HG03159 (cell line): Measurements from ENCODE around the gene INPP5A.

ENCODE experiments used
- ATAC-seq: cut with Tn5 transposase; IDR thresholded peaks from one replicate; pipeline ENCODE4 v1.9.1; 2021; ENCODE audit warnings: mild to moderate bottlenecking, moderate library complexity; ENCODE audit not compliant: unreplicated experiment

The INPP5A gene

DNA sequence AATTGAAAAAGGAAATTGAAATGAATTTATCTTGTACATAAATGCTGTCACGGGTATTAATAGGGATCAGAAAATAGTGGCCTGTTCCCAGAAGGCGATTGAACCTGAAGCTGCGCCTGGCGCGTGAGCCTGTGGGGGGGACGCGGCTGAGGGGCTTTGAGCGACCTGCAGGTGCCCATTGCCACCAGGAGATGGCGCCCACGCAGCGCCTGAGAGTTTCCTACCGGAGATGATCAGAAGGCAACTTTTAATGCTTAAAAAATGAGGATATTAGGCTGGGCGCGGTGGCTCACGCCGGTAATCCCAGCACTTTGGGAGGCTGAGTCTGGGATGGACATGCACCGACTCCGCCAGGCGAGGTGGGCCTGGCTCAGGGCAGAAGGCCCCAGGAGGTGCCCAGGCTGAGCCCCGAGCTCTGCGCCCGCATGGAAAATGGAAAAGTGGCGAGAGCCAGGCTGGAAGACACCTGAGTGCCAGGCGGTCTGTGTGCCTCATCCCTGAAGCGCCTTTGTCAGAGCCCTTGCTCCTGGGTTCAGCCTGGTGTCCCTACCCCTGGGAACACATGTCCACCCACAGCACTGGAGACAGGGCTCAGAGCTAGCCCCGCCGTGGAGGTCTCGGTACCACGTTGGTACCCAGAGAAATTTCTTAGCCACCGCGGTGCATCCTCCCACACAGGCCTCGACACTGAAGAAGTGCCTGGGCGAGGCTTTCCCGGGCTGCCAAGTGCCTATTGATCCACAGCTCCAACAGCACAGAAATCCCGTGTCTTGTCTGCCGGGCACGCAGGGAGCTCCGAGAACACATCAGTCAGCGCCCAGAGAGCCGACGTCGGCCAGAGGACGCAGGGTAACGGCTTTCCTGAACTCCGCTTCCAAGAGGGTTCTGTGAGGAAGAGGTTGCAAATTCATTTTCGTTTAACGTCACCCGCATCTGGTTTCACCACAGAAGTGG, 117.4 kb downstream of the INPP5A start:
- ATAC-seq: no peak

DNA sequence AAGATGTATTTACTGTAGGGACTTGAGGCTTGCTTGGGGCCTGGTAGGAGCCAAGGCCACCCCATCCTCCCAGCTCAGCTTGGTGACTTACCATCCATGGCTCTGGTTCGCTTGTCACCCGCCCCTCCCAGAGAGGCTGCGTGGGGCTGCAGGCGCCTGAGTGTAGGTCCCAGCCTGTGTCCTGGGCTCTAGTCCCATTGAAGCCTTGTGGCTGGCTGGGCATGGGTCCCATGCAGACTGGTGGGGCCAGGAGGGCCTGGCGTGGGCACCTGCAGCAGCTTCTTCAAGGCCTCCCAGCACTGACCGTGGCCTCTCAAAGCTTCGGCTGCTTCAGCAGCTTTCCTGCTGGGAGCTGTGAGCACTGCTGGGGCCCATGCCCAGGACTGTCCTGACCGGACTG, 118.1 kb downstream of the INPP5A start:
- no peak for ATAC-seq

- ATAC-seq: no peak
Measured at GRCh38 chr10:132656283-132657126, 118.9 kb downstream of the INPP5A start.

GRCh38 chr10:132657127-132657706, 119.6 kb downstream of the INPP5A start:
- ATAC-seq: no peak

DNA sequence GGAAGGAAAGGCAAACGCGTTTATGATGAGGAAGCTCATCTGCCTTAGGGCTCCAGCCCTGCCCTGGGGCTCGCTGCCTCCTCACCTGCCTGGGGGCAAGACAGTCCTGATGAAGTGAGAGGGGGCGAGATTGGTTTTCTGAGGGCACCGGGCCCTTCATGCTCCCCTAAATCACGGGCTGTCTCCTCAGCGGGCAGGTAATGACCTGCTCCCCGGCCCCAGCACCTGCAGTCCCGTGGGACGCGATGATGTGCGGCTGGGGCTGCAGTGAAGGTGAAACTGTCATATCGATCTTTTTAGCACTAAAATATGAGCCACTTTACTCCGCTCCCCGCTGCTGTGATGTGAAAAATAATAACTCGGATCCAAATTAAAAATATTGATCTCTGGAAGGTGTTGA, 120.2 kb downstream of the INPP5A start:
- ATAC-seq: no peak

DNA sequence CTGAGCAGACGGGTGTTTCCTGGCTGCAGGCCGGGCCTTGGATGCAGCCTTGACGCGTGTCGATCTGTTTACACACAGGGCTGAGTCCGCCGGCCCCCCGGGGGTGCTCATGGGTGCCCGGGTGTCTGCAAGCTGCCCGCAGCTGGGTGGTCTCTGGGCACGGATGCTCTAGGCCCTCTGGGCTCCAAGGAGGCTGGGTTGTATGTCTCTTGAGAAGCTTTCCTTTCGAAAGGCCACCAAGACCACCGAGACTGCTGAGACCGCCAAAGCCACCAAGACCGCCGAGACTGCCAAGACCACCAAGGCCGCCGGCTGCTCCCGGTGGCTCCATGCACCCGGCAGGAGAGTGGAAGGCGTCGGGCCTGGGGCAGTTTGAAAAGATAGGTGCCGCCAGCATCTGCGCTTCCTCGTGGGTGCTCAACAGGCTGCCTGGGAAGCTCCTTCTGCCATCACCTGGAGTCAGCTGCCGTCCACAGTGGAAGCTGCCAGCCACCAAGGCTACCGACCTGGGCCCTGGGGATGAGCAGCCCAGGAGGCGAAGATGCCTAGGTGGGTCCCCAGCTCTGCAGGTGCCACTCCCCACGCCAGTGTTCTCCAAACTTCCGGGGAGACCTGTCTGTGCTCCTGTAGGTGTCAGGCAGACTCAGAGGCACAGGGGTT, 121.1 kb downstream of the INPP5A start:
- ATAC-seq: no peak

DNA sequence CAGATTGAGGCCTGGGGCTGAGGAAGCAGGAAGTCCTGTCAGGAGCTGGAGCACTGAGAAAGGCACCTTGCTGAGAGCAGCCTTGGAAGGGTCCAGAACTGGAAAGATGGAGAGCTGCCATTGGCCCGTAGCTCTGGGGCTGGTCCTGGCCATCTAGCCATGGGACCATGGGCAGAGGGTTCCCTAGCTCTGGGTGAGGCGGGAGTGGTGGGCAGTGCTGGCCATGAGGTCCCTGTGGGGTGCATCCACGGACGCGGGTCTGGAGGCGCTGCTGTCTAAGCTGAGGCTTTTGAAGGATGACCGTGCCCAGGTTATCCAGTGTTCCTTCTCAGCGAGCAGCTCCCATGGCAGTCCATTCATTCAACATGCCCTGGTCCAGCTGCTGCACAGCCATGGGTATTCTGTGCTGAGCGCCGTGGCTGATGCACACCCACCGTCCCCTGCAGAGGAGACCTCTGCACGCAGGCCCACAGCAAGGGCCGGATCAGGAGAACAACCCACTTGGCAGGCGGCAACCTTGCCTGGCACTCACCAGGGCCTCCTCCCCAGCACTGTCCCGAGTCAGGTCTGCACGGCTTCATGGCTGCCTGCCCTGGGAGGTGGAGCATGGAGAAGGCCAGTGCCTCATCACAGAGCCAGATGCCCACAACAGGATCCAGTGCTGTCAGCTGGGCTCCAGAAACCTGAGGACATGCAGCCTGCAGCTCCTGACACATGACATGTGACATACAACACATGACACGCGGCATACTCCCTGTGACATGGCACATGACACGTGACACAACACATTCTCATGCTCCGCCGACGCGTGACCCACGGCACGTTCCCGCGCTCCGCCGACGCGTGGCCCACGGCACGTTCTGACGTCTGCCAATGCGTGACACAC, 121.9 kb downstream of the INPP5A start:
- ATAC-seq: no peak

GRCh38 chr10:132660385-132660784, 122.8 kb downstream of the INPP5A start:
- ATAC-seq: no peak

DNA sequence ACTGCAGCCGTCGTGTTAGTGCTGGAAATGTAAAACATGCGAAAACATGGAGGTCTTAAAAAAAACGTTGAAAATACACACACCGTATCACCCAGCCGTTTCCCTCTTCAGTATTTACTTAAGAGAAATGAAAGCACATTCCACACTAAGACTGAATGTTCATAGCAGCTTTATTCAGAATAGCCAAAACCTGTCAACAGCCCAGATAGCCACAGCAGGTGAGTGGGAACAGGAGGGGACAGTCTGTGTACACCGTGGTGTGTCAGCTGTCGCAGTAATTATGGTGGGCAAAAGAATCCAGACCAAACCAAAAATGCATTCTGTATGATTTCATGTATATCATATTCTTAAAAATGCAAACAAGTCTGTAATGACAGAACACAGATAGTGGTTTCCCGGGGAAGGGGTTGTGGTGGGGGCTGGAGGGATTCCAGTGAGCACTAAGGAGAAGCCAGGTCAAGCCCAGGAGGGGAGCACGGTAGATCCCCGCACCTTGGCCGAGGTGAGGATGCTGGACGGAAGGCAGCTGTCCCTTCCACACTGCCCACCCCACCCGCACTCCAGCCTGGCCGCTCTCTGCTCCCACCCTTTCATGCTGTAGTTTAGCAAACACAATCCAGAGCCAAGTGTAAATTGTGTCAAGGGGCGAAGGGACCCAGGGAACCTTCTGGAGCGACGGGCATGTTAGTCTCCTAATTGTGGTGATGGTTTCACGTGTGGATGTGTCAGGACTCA, 124.8 kb downstream of the INPP5A start:
- ATAC-seq: no peak

DNA sequence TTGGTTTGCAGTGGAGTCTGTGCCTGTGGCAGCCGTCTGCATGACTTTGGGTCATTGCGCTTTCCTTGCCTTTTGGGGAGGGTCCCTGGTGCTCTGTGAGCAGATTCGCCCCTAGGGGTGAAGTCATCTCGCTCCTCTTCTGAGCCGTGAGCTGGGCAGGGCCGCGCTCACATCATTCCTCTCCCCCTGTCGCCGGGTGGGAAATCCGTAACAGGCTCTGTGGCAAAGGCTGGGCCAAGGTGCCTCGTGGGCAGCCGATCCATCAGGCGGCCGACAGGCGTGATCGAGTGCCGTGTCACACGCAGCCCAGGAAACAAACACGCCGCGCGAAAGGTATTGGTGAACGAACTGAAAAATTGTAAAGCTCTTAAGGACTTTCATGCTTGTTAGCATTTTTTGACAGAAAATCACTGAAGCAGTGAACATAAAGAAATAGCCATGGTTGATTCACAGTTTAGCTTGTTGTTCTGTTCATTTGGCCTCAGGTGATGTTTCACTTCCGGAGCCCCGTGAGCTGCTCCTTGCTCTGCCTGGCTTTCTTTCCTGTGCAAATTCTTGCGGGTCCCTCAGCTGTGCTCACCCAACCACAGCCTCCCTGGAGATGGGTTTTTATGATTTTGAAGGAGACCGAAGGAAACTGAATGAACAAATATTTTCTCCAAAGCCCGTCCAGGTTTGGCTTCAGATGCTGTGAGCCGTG, 126.2 kb downstream of the INPP5A start:
- ATAC-seq: no peak

DNA sequence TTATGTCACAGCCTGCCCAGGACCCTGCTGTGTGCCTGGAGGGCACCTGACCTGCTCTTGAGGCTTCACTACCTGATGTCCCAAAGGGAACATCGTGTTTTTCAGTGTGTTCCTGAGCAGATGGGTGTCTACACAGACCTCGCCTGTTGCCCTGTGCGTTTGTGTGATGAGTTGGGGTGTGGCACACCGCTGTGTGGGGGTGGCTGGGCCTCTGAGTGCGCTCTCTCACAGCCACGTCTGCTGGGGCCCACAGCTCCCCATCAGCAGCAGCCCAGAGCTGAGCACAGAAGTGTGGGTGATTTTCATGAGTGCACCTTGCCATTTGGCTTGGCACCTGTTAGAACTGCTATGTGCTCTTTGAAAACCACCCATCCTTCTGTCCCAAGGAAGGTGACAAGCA, 126.8 kb downstream of the INPP5A start:
- ATAC-seq: no peak

GRCh38 chr10:132664883-132665282, 127.3 kb downstream of the INPP5A start:
- no peak for ATAC-seq

GRCh38 chr10:132665946-132666704, 128.5 kb downstream of the INPP5A start:
- no peak for ATAC-seq

DNA sequence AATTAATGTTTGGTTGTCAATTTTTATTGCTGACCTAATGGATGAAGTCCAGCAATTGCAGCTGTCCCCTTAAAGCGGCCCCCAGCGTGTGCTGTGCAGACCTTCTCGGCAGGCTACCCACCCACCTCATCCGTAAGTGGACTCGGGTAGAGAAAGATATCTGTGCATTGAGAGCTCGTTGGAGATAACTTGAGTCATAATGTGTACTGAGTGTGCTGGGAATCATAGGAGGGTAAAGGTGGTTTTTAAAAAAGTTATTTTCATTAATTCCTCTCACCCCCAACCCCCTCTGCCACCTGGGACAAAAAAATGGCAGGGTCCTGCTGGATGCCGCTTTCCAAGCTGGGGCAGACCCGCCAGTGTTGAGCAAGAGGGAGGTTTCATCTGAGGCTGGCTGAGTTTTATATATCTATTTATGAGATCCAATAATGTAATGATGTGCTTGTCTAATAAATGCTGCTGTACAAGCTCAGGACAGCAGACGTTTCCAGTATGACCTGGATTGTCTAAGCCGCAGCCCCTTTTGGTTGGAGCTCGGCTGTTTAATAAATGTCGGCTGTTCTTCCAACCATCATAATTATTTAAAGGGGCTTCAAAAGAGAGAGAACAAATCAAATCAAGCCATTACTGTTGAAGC, 129.2 kb downstream of the INPP5A start:
- no peak for ATAC-seq

- no peak for ATAC-seq
Measured at GRCh38 chr10:132667342-132668047, 129.9 kb downstream of the INPP5A start.

GRCh38 chr10:132668048-132668394, 130.4 kb downstream of the INPP5A start:
- no peak for ATAC-seq
